GM12874 (cell line): Measurements from ENCODE around the gene TET1.

Experiments
- CTCF ChIP-seq: IDR thresholded peaks from 2 replicates; pipeline ENCODE4 v1.5.1; 2011; ENCODE audit warnings: low read depth, mild to moderate bottlenecking, control low read depth, low read length, moderate library complexity; ENCODE audit not compliant: insufficient read depth

Gene TET1

GRCh38 chr10:68560186-68560942 lies at the start of gene TET1:
TET1 (plus strand) TSS chr10:68560337; CDS start chr10:68572339, 12,002 bp downstream.
- no peak for TF ChIP-seq CTCF

- no peak for TF ChIP-seq CTCF
Observed at GRCh38 chr10:68516766-68517165, 43.4 kb upstream of the TET1 start.

DNA sequence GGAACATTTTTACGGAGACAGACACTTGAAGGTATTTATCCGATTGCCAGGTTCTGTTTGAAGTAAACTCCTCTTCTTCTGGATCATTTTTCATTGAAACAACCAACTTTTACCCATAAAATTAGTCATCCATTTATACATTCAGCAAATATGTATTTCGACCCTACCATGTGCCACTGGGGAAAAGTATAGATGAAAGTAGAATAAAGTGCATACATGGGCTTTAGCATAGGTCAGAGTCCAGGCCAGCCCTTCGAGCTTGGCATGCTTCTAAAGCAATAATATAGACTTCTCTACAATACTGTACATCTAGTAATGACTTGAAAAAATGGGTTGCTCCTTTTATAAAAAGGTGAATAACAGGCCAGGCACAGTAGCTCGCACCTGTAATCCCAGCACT lies 42.9 kb upstream of the TET1 start:
- TF ChIP-seq CTCF, result no peak

DNA sequence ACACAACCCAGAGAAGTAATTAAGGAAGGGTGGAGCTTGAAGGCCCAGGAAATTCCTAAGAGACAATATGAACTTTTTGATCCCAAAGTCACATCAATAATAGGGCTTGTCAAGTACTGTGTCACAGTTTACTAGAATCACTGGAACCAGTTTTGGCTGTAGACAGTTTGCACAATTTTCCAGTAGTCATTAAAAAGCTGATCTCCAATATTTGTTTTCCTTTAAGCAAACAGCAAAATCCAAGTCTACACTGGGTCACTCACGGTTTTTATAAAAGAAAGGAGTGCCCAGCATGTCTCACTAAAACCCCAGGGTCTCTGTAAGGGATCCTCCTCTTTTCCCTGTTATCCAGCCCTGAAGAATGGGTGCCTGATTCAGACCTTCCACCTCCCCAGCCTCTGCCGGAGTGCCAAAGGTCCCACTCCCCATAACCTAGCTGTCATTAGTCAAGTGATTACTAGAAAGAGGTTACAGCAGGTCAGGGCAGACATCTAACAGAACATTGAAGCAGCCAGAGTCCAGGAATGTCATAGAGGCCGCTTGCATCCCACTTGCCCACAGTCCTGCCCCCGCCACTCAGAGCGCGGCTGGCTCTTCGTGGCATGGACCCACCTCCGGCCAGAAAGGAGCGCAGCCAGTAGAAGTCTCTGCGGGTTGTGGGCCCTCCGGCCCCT lies 33.4 kb upstream of the TET1 start:
- TF ChIP-seq CTCF, result no peak

DNA sequence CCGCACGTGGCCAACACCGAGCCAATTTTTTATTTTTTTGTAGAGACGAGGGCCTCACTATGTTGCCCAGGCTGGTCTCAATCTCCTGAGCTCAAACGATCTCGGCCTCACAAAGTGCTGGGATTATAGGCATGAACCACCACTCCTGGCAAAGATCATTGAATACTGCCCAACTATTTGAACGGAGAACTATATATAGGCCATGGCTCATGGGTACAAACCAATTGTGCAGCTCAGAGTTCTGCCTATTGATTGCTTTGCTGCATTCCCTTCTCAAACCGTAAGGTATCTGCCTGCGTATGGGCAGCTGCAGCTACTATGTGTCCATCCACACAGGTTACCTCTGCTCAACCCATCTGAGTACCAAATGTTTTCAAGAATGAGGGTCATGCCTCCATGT lies 23.2 kb upstream of the TET1 start:
- no peak for TF ChIP-seq CTCF

GRCh38 chr10:68537796-68538195 lies 22.3 kb upstream of the TET1 start:
- TF ChIP-seq CTCF, result no peak

GRCh38 chr10:68543004-68543918 lies 16.9 kb upstream of the TET1 start:
- no peak for TF ChIP-seq CTCF
